ENCODE measurements around the gene KCNK4.

Gene KCNK4

GRCh38 chr11:64253481-64253880, 37.6 kb upstream of the KCNK4 start:
- no peak for DNase-seq

- no peak for DNase-seq
Measured at GRCh38 chr11:64254326-64254725, 36.8 kb upstream of the KCNK4 start.

- DNase-seq, result no peak
Measured at GRCh38 chr11:64255135-64256128, 35.7 kb upstream of the KCNK4 start.

GRCh38 chr11:64256300-64256699, 34.8 kb upstream of the KCNK4 start:
- no peak for DNase-seq

- DNase-seq, result no peak
Measured at GRCh38 chr11:64258356-64258755, 32.7 kb upstream of the KCNK4 start.

GRCh38 chr11:64258946-64259532, 32.1 kb upstream of the KCNK4 start:
- no peak for DNase-seq

- DNase-seq, result no peak
Measured at GRCh38 chr11:64259533-64260067, 31.5 kb upstream of the KCNK4 start.

- DNase-seq, result no peak
Measured at GRCh38 chr11:64260147-64260708, 30.9 kb upstream of the KCNK4 start.

GRCh38 chr11:64261556-64262080, 29.5 kb upstream of the KCNK4 start:
- DNase-seq, result no peak

- no peak for DNase-seq
Measured at GRCh38 chr11:64262271-64263002, 28.7 kb upstream of the KCNK4 start.

GRCh38 chr11:64263021-64263946, 27.8 kb upstream of the KCNK4 start:
- DNase-seq, result peak; percentile 20

- DNase-seq, result no peak
Measured at GRCh38 chr11:64263947-64264317, 27.2 kb upstream of the KCNK4 start.

- DNase-seq, result no peak
Measured at GRCh38 chr11:64264371-64264852, 26.7 kb upstream of the KCNK4 start.

- DNase-seq, result no peak
Measured at GRCh38 chr11:64265176-64266160, 25.6 kb upstream of the KCNK4 start.

- DNase-seq, result no peak
Measured at GRCh38 chr11:64266339-64266738, 24.8 kb upstream of the KCNK4 start.

GRCh38 chr11:64267207-64267945, 23.7 kb upstream of the KCNK4 start:
- DNase-seq, result no peak

GRCh38 chr11:64268025-64268892, 22.8 kb upstream of the KCNK4 start:
- peak; percentile 24 for DNase-seq
